Karpas-422 (cell line): Measurements from ENCODE around the gene ARGLU1. TPM values are rescaled to one million over a fixed set of nuclear protein-coding genes. Genes with fewer than 3 reads are reported as not detected.

Source experiments
- DNase-seq: peaks from one replicate; pipeline ENCODE4 v3.0.0-alpha.2; 2015
- H2AFZ ChIP-seq: fragments of 200-600 bp; sonication (generic); 2 replicates; pipeline ENCODE4 v1.6.1; 2014; ENCODE audit warnings: antibody characterized with exemption, low read length, mixed read lengths
- H3K27ac ChIP-seq: fragments of 200-600 bp; sonication (generic); 2 replicates; pipeline ENCODE4 v1.5.1; 2014; ENCODE audit warnings: mild to moderate bottlenecking, low read length, moderate library complexity
- H3K27me3 ChIP-seq: fragments of 200-600 bp; sonication (generic); 2 replicates; pipeline ENCODE4 v1.6.1; 2014; ENCODE audit warnings: low read length, mixed read lengths
- H3K36me3 ChIP-seq: fragments of 200-600 bp; sonication (generic); 2 replicates; pipeline ENCODE4 v1.6.1; 2014; ENCODE audit warnings: low read length, mixed read lengths; ENCODE audit not compliant: insufficient read depth
- H3K4me1 ChIP-seq: fragments of 200-600 bp; sonication (generic); 2 replicates; pipeline ENCODE4 v1.6.1; 2014; ENCODE audit warnings: mild to moderate bottlenecking, low read length, mixed read lengths
- H3K4me2 ChIP-seq: fragments of 200-600 bp; sonication (generic); 2 replicates; pipeline ENCODE4 v1.6.1; 2014; ENCODE audit warnings: low read length, low read depth, mild to moderate bottlenecking; ENCODE audit not compliant: poor library complexity, severe bottlenecking
- H3K4me3 ChIP-seq: fragments of 200-600 bp; sonication (generic); 2 replicates; pipeline ENCODE4 v1.5.1; 2014; ENCODE audit warnings: mild to moderate bottlenecking, antibody characterized with exemption, low read length, mixed read lengths
- H3K79me2 ChIP-seq: fragments of 200-600 bp; sonication (generic); 2 replicates; pipeline ENCODE4 v1.6.1; 2014; ENCODE audit warnings: mild to moderate bottlenecking, low read length, mixed read lengths
- H3K9ac ChIP-seq: fragments of 200-600 bp; sonication (generic); 2 replicates; pipeline ENCODE4 v1.6.0; 2014; ENCODE audit warnings: low read length
- H3K9me2 ChIP-seq: fragments of 200-600 bp; sonication (generic), shearing (Covaris generic); replicated peaks from 2 replicates; pipeline ENCODE4 v1.6.0; 2014; ENCODE audit warnings: mild to moderate bottlenecking, low read length, moderate library complexity; ENCODE audit not compliant: insufficient read depth
- H3K9me3 ChIP-seq: fragments of 300-700, 200-600 bp; sonication (generic); 2 replicates; pipeline ENCODE4 v1.6.1; 2014; ENCODE audit warnings: low read length, mixed read lengths
- H4K20me1 ChIP-seq: fragments of 200-600 bp; sonication (generic); 2 replicates; pipeline ENCODE4 v1.6.1; 2014; ENCODE audit warnings: mild to moderate bottlenecking, antibody characterized with exemption, low read length, low read depth; ENCODE audit not compliant: insufficient read depth
- total RNA-seq: library from RNA; depleted of rRNA; stranded (reverse); fragments of >200 nt; shearing (Covaris generic); gene quantifications from 2 replicates; pipeline ENCODE4 v1.2.3, GENCODE V29; 2014; ENCODE audit warnings: low replicate concordance

The ARGLU1 gene
- total RNA-seq, 1 experiment from 2014 or later, result 147 TPM

DNA sequence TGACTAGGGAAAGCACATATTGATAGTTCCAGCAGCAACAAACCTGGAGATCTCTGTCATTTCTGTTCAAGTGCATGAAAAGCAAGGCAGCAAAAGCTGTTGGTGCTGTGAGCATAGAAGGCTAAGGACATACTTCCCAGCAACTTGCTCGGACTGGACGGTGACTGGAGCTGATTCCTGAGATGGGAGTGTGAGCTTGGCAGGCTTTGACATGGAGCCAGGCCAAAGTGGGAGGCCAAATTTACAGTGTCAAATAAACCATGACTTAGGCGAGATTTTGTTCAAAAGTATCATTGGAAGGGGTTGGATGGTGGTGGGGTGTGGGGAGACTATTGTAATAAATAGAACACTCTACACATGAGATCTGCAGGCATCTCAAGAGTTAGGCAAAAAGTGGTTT is 5.9 kb upstream of the ARGLU1 start:
- no peaks in the 10 kb centered on the region for H3K9me2 ChIP-seq
- no peak overlapping the region for H3K4me3 ChIP-seq
- H3K27me3 ChIP-seq, result no peaks in the 10 kb centered on the region
- H3K27ac ChIP-seq, result no peak overlapping the region
- no peaks in the 10 kb centered on the region; the same call in 1 of the 2 replicates for H3K36me3 ChIP-seq
- H3K9ac ChIP-seq, result no peak overlapping the region
- no peak overlapping the region for H2AFZ ChIP-seq
- peaks cover 17% of the 10 kb centered on the region for H3K4me1 ChIP-seq
- H3K9me3 ChIP-seq, result no peaks in the 10 kb centered on the region
- H4K20me1 ChIP-seq, result no peaks in the 10 kb centered on the region
- no peak overlapping the region for H3K4me2 ChIP-seq
- DNase-seq, result no peak
- peaks cover 10% of the 10 kb centered on the region; the same call in 1 of the 2 replicates for H3K79me2 ChIP-seq

DNA sequence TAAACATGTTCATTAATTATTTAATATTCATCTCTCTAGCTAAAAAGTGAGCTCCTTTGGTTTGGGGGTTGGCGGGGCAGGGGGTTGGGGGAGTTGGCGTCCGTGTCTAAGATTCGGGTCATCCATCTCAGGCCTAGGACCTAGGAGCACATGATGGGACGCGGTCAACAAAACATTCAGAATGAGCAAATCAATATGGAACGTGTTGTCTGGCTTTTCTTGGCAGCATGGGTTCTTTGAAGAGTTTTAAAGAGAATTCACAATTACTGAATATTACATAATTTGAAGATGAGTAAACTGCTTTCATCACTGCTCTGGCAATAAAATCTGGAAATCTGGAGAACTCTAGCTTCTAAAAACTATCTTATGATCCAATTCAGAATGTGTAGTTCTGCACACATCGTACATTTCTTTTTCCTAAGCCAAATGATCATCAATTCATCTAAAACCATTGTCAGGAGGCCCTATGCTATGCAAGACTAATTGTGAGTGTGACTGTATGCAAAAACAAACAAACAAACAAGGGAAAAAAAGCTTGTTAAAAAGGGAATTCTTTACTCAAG is 5.4 kb upstream of the ARGLU1 start:
- H3K4me3 ChIP-seq, result no peak overlapping the region
- H3K36me3 ChIP-seq, result no peaks in the 10 kb centered on the region; the same call in 1 of the 2 replicates
- H3K27ac ChIP-seq, result no peak overlapping the region
- no peak for DNase-seq
- H3K27me3 ChIP-seq, result no peaks in the 10 kb centered on the region
- H2AFZ ChIP-seq, result no peak overlapping the region
- no peaks in the 10 kb centered on the region for H3K9me3 ChIP-seq
- H3K9ac ChIP-seq, result no peak overlapping the region
- peaks cover 22% of the 10 kb centered on the region for H3K4me1 ChIP-seq
- no peaks in the 10 kb centered on the region for H3K9me2 ChIP-seq
- peaks cover 15% of the 10 kb centered on the region for H3K79me2 ChIP-seq
- H4K20me1 ChIP-seq, result no peaks in the 10 kb centered on the region
- H3K4me2 ChIP-seq, result no peak overlapping the region

DNA sequence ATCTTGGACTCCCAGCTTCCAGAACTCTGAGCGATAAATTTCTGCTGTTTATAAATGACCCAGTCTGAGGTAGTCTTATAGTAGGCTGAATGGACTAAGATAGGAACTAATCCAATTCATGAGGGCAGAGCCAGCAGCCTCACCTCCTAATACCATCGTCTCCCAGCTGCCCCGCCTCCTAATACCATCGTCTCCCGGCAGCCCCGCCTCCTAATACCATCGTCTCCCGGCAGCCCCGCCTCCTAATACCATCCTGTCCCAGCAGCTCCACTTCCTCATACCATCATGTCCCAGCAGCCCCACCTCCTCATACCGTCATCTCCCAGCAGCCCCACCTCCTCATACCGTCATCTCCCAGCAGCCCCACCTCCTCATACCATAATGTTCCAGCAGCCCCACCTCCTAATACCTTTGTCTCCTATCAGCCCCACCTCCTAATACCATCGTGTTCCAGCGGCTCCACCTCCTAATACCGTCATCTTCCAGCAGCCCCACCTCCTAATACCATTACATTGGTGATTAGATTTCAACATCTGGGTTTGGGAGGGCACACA is 2.4 kb upstream of the ARGLU1 start:
- H3K79me2 ChIP-seq, result peaks cover 41% of the 10 kb centered on the region
- H3K36me3 ChIP-seq, result no peaks in the 10 kb centered on the region; the same call in 1 of the 2 replicates
- H3K4me3 ChIP-seq, result peak overlapping the region; percentile 85
- H3K27me3 ChIP-seq, result no peaks in the 10 kb centered on the region
- H3K9me2 ChIP-seq, result no peaks in the 10 kb centered on the region
- peaks cover 16% of the 10 kb centered on the region for H4K20me1 ChIP-seq
- peak; percentile 95 for DNase-seq
- H3K9me3 ChIP-seq, result no peaks in the 10 kb centered on the region
- H3K4me2 ChIP-seq, result peak overlapping the region; percentile 76
- peak overlapping the region; percentile 38 for H3K9ac ChIP-seq
- H2AFZ ChIP-seq, result peak overlapping the region; percentile 91
- peaks cover 32% of the 10 kb centered on the region for H3K4me1 ChIP-seq
- H3K27ac ChIP-seq, result no peak overlapping the region

DNA sequence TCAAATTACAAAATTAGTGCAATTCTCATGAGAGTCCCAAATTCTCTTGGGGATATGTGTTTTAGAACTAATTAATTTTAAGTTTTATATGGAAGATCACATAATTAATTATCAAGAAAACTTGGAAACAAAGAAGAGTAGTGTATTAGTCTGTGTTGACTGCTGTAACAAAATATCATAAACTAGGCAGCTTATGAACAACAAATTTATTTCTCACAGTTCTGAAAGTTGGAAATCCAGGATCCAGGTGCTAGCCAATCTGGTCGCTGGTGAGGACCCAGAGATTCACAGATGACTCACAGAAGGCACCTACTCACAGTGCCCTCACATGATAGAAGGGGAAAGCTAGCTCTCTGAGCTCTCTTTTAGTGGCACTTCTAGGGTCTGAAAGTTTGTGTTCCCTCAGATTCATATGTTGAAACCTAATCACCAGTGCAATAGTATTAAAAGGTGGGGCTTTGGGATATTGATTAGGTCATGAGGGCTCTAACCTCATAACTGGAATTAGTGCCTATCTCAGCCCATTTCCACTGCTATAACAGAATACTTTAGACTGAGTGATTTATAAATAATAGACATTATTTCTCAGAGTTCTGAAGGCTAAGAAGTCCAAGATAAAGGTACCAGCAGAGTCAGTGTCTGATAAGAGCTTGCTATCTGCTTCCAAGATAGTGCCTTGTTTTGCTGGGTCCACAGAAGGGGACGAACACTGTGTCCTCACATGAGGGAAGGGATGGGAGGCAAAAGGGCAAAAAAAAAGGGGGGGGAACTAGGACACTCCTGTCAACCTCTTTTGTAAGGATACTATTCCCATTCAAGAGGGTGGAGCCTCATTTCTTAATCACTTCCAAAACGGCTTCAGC is 1.5 kb upstream of the ARGLU1 start:
- Histone ChIP-seq H3K4me1 (peaks cover 41% of the 10 kb centered on the region), H3K27ac (0 out of 2 replicates have a peak overlapping the region, but pooled peaks have one; percentile 81), H3K36me3 (no peaks in the 10 kb centered on the region; the same call in 1 of the 2 replicates), H2AFZ (peak overlapping the region; percentile 44; the same call in 1 of the 2 replicates), H3K79me2 (peaks cover 50% of the 10 kb centered on the region), H3K9me2 (no peaks in the 10 kb centered on the region), H3K27me3 (no peaks in the 10 kb centered on the region), H3K4me3 (peak overlapping the region; percentile 85), H4K20me1 (peaks cover 25% of the 10 kb centered on the region), H3K9ac (peak overlapping the region; percentile 92), H3K4me2 (peak overlapping the region; percentile 75), H3K9me3 (no peaks in the 10 kb centered on the region)
- no peak for DNase-seq

DNA sequence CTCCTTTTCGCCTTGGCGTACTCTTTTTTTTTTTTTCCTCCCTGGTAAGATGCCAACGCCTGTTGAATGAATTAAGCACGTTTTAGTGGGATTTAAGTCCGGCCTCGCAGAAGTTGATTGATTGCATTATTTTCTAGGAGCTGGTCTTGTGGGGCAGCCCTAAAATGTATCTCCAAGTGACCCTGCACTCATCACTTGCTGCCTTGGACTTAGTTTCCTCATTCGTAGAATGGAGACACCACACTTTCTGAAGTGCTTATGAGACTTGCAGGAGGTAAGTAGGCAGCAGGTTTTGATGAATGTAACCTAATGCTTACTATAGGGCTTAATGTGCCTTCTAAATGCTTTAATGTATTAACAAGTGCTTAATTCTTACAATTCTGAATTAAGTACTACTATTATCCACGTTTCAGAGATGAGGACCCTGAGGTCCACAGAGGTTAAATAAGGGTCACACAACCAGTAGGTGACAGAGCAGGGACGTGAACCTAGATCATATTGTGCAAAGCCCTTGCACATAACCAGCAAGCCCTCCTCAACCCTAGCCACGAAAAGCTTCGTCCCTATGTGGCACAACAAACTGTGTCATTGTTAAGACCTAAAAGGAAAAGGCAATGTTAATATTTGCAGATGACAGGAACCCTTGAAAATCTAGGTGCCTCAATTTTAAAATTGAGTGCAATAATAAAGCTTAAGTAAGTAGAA is 514 bp upstream of the ARGLU1 start:
- Histone ChIP-seq H3K4me3 (peak overlapping the region; percentile 85), H3K79me2 (peaks cover 60% of the 10 kb centered on the region), H3K4me1 (peaks cover 51% of the 10 kb centered on the region)

DNA sequence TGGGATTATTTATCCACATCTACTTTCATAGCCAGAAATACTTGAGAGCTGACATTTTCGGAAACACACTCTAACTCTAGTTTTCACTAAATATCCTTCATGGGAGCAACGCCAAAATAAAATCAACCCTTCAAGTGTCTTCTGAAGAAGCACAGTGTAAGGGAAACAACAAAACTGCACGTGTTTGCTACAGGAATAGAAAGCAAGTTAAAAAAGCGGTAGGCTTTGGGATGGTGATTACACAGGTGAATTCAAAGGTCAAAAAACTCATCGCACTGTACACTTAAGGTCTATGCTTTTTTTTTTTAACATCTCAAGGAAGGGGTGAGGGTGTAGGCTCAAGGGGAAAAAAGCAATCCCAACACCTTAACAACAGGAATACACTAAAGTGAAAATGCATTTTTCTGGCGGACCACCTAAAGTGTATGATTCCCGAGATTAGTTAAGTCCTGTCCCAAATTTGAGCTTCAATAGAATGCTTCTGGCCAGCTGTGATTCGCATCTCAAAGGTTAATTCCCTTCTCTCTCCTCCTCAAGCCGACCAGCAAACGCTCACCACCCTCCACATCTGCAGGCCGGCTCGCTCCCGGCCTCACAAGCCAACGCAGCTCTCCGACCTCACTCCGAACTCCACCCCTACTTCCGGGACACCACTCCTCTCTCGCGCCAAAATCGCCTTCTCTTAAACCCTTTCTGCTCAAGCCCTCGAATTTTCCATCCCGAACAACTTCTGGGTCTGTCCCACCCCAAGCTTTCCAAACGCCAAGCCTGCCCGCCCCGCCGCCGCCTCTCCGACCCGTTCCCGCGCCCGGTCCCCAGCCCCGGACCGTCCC is 1.1 kb downstream of the ARGLU1 start:
- H3K79me2 ChIP-seq, result peaks cover 75% of the 10 kb centered on the region
- peaks cover 49% of the 10 kb centered on the region for H4K20me1 ChIP-seq
- peaks cover 64% of the 10 kb centered on the region for H3K4me1 ChIP-seq
- no peaks in the 10 kb centered on the region for H3K36me3 ChIP-seq
- H2AFZ ChIP-seq, result no peak overlapping the region
- H3K9ac ChIP-seq, result peak overlapping the region; percentile 92
- peak; percentile 88 for DNase-seq
- H3K4me3 ChIP-seq, result peak overlapping the region; percentile 85
- peak overlapping the region; percentile 75 for H3K4me2 ChIP-seq
- H3K27me3 ChIP-seq, result no peaks in the 10 kb centered on the region
- no peaks in the 10 kb centered on the region for H3K9me2 ChIP-seq
- H3K9me3 ChIP-seq, result no peaks in the 10 kb centered on the region
- H3K27ac ChIP-seq, result peak overlapping the region; percentile 81

More for the DNA sequence above, 514 bp upstream of the ARGLU1 start:
- Histone ChIP-seq H3K27ac (peak overlapping the region; percentile 81), H3K9me2 (no peaks in the 10 kb centered on the region), H4K20me1 (peaks cover 36% of the 10 kb centered on the region), H3K36me3 (no peaks in the 10 kb centered on the region), H3K9ac (peak overlapping the region; percentile 92), H2AFZ (peak overlapping the region; percentile 68), H3K9me3 (no peaks in the 10 kb centered on the region), H3K27me3 (no peaks in the 10 kb centered on the region), H3K4me2 (peak overlapping the region; percentile 75)
- DNase-seq, result no peak

DNA sequence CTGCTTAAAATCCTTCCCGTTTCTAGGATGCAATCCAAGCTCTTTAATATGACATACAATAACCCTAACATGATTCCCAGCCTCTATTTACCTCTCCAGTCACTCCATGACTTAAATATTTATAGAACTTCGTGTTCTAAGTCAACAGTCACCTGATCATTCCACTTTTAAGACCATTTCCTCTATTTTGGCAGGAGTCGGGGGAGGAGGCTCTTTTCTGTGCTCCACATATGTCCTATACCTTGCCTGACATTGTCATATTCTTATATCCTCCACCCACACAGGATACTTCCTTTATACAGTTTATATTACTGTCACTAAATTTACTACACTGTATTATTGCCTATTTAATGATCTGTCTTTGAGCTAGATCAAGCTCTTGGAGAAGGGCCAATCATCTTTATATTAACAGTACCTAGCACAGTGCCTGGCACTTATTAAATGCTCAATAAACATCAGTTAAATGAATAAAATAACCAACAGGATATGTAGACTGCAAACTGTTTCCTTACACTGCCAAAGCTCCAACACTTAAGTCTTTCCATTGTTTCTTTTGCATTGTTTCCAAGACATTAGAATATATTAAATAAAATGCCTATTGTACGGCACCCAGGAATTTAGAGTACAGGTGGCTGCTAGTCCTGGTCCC is 2.7 kb downstream of the ARGLU1 start:
- Histone ChIP-seq H3K4me3 (peak overlapping the region; percentile 85), H3K27me3 (no peaks in the 10 kb centered on the region), H3K36me3 (peaks cover under 1% of the 10 kb centered on the region; the same call in 1 of the 2 replicates), H3K9ac (peak overlapping the region; percentile 92; the same call in 1 of the 2 replicates), H3K79me2 (peaks cover 91% of the 10 kb centered on the region), H4K20me1 (peaks cover 63% of the 10 kb centered on the region), H2AFZ (no peak overlapping the region), H3K9me3 (no peaks in the 10 kb centered on the region), H3K27ac (no peak overlapping the region), H3K4me1 (peaks cover 73% of the 10 kb centered on the region), H3K4me2 (peak overlapping the region; percentile 75), H3K9me2 (no peaks in the 10 kb centered on the region)
- DNase-seq, result no peak
